ENCODE data around the gene PRKCE. TPM values are rescaled to one million over a fixed set of nuclear protein-coding genes. Genes with fewer than 3 reads are reported as not detected.

Gene PRKCE
- total and polyA plus RNA-seq, 2 experiments from 2014 or later: 0.94 to 1.2 TPM

DNA sequence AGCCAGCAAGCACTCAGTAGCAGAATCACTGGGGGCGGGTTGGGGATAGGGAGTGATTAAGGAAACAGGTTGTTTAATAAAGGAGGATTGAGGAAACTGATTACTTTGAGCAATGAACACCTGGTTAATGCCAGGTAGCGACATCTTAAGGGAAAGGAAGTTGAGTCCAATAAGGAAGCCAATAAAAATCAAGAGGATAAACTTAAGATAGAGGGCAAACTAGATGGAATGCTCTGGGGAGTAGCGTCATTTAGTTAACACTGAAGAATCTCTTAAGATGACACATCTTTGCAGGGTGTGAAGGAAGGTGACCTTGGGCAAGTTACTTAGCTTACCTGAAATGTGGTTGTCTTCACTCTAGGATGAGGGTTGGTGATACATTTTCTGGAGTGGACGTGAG, 242.7 kb downstream of the PRKCE start:
- no peaks in the 10 kb centered on the region for H3K9me3 Mint-ChIP-seq
- DNase-seq (ENCODE audit: low spot score) (no peak), ATAC-seq (no peak)
- Histone ChIP-seq H3K4me2 (no peak overlapping the region), H4K20me1 (replicated peaks; ENCODE audit: insufficient read depth) (no peaks in the 10 kb centered on the region), H3K9me2 (ENCODE audit: insufficient read depth) (no peaks in the 10 kb centered on the region), H3K4me1 (ENCODE audit: insufficient read depth) (no peaks in the 10 kb centered on the region), H3K4me3 (no peak overlapping the region), H3K36me3 (ENCODE audit: insufficient read depth) (no peaks in the 10 kb centered on the region), H2AFZ (no peak overlapping the region), H3F3A (replicated peaks; ENCODE audit: low read depth) (no peaks in the 10 kb centered on the region), H3K79me2 (replicated peaks; ENCODE audit: insufficient read depth) (no peaks in the 10 kb centered on the region), H3K27ac (ENCODE audit: low read depth) (no peak overlapping the region), H3K27me3 (ENCODE audit: insufficient read depth) (no peaks in the 10 kb centered on the region)
- no peaks in the 10 kb centered on the region for H3K36me3 Mint-ChIP-seq (ENCODE audit: low read depth)
- no peak overlapping the region for H3K4me3 Mint-ChIP-seq
- TF ChIP-seq, protein P1, sequence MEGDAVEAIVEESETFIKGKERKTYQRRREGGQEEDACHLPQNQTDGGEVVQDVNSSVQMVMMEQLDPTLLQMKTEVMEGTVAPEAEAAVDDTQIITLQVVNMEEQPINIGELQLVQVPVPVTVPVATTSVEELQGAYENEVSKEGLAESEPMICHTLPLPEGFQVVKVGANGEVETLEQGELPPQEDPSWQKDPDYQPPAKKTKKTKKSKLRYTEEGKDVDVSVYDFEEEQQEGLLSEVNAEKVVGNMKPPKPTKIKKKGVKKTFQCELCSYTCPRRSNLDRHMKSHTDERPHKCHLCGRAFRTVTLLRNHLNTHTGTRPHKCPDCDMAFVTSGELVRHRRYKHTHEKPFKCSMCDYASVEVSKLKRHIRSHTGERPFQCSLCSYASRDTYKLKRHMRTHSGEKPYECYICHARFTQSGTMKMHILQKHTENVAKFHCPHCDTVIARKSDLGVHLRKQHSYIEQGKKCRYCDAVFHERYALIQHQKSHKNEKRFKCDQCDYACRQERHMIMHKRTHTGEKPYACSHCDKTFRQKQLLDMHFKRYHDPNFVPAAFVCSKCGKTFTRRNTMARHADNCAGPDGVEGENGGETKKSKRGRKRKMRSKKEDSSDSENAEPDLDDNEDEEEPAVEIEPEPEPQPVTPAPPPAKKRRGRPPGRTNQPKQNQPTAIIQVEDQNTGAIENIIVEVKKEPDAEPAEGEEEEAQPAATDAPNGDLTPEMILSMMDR (conservative IDR thresholded peaks at IDR 0.05; ENCODE audit: low read depth in 2 of 2): no peak
- no peak for TF ChIP-seq STAT1 (IDR thresholded peaks at IDR 0.05; ENCODE audit: unreplicated experiment)
- TF ChIP-seq ZNF331 (CRISPR knock-in tag; IDR thresholded peaks at IDR 0.05; ENCODE audit: low read depth): no peak
- TF ChIP-seq NANOG (IDR thresholded peaks at IDR 0.05; ENCODE audit: borderline replicate concordance): no peak
- H3K27me3 Mint-ChIP-seq (ENCODE audit: insufficient read depth, low read depth, poor library complexity): peaks cover 5% of the 10 kb centered on the region
- H3K27ac Mint-ChIP-seq: no peak overlapping the region
- no peaks in the 10 kb centered on the region for H3K4me1 Mint-ChIP-seq

DNA sequence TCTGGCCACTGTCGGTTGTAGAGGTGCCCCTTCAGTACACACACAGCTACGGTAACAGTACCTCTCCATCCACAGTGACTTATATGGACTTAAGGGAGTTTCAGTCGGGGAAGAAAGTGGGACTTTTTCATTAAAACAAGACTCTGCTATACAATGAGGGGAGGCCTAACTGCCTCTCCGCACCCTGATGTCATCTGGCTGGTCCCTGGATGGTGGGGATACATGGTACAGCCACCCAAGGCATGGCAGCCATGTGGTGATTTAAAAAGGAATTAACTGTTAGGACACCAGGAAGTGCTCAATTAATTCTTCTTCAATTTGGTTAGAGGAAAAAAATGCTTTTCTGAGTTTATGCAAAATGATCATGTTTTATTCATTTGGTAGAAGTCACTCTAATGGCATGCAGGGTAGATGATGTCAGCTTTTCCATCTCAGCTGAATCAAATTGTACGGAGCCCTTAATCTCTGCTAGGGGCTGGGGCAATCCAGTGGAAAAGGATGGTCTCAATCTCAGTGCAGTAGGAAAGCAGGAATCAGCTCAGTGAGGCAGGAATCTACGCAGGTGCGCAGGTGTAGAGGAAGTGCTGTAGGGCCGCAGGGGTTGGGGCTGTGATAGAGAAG, 243.9 kb downstream of the PRKCE start:
- Histone ChIP-seq H4K20me1 (replicated peaks; ENCODE audit: insufficient read depth) (no peaks in the 10 kb centered on the region), H3K27ac (ENCODE audit: low read depth) (no peak overlapping the region), H3K27me3 (ENCODE audit: insufficient read depth) (no peaks in the 10 kb centered on the region), H3K4me1 (ENCODE audit: insufficient read depth) (no peaks in the 10 kb centered on the region), H3K9me2 (ENCODE audit: insufficient read depth) (no peaks in the 10 kb centered on the region), H3F3A (replicated peaks; ENCODE audit: low read depth) (no peaks in the 10 kb centered on the region), H2AFZ (no peak overlapping the region), H3K4me2 (no peak overlapping the region), H3K79me2 (replicated peaks; ENCODE audit: insufficient read depth) (no peaks in the 10 kb centered on the region), H3K36me3 (ENCODE audit: insufficient read depth) (no peaks in the 10 kb centered on the region), H3K4me3 (no peak overlapping the region)
- Mint-ChIP-seq H3K27ac (no peak overlapping the region), H3K27me3 (ENCODE audit: insufficient read depth, low read depth, poor library complexity) (peaks cover 5% of the 10 kb centered on the region), H3K36me3 (ENCODE audit: low read depth) (no peaks in the 10 kb centered on the region), H3K4me3 (no peak overlapping the region), H3K4me1 (no peaks in the 10 kb centered on the region), H3K9me3 (no peaks in the 10 kb centered on the region)
- DNase-seq (ENCODE audit: low spot score) (no peak), ATAC-seq (no peak)
- TF ChIP-seq, protein P2, sequence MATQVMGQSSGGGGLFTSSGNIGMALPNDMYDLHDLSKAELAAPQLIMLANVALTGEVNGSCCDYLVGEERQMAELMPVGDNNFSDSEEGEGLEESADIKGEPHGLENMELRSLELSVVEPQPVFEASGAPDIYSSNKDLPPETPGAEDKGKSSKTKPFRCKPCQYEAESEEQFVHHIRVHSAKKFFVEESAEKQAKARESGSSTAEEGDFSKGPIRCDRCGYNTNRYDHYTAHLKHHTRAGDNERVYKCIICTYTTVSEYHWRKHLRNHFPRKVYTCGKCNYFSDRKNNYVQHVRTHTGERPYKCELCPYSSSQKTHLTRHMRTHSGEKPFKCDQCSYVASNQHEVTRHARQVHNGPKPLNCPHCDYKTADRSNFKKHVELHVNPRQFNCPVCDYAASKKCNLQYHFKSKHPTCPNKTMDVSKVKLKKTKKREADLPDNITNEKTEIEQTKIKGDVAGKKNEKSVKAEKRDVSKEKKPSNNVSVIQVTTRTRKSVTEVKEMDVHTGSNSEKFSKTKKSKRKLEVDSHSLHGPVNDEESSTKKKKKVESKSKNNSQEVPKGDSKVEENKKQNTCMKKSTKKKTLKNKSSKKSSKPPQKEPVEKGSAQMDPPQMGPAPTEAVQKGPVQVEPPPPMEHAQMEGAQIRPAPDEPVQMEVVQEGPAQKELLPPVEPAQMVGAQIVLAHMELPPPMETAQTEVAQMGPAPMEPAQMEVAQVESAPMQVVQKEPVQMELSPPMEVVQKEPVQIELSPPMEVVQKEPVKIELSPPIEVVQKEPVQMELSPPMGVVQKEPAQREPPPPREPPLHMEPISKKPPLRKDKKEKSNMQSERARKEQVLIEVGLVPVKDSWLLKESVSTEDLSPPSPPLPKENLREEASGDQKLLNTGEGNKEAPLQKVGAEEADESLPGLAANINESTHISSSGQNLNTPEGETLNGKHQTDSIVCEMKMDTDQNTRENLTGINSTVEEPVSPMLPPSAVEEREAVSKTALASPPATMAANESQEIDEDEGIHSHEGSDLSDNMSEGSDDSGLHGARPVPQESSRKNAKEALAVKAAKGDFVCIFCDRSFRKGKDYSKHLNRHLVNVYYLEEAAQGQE (IDR thresholded peaks at IDR 0.05; ENCODE audit: unreplicated experiment): no peak
- TF ChIP-seq, protein P1 (conservative IDR thresholded peaks at IDR 0.05; ENCODE audit: low read depth in 2 of 2): no peak
- TF ChIP-seq ZNF114 (CRISPR knock-in tag; IDR thresholded peaks at IDR 0.05) (no peak), POLR2AphosphoS5 (IDR thresholded peaks at IDR 0.05; ENCODE audit: low read depth) (no peak)
